GM19452 (cell line): ENCODE data around the gene SNCG.
A peak's percentile ranks its signal among the peaks of the same experiment; 100 is the strongest.

Experiments
- ATAC-seq: cut with Tn5 transposase; IDR thresholded peaks from one replicate; pipeline ENCODE4 v1.9.1; 2021; ENCODE audit not compliant: unreplicated experiment

The SNCG gene

DNA sequence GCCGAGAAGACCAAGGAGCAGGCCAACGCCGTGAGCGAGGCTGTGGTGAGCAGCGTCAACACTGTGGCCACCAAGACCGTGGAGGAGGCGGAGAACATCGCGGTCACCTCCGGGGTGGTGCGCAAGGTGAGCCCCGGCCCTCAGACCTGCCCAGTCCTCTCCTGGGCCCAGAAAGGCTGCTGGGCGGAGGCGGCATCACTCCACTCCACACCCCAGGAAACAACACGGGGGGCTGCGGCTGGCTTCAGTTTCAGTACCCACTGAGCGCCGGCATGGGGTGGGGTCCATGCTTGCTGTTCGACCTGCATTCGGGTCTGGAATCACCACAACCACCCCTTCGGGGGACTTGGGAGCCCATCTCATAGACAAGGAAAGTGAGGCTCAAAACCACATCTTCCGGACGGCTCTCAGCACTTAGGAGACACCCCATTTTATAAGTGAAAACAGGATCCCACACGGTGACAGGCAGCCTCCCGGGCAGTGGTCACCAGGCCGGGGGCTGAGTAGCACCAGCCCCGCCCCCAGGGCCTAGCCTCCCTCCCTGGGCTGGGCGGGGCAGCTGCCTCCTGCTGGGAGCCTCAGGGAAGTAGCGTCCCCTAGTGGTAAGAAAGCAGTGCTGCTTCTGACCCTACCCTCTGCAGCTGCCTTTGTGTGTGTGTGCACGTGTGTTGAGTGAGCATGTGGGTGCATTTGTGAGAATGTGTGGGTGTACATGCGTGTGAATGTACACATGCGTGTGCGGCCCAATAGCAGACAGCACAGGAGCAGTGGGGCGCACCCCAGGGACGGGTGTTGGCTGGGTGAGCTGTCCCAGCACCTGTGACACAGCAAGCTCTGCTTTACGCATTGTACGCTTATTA, 1.8 kb downstream of the SNCG start:
- peak; percentile 73 for ATAC-seq

- no peak for ATAC-seq
Measured at GRCh38 chr10:86960863-86961434, 2.5 kb downstream of the SNCG start.

- no peak for ATAC-seq
Measured at GRCh38 chr10:86961481-86962091, 3.2 kb downstream of the SNCG start.

DNA sequence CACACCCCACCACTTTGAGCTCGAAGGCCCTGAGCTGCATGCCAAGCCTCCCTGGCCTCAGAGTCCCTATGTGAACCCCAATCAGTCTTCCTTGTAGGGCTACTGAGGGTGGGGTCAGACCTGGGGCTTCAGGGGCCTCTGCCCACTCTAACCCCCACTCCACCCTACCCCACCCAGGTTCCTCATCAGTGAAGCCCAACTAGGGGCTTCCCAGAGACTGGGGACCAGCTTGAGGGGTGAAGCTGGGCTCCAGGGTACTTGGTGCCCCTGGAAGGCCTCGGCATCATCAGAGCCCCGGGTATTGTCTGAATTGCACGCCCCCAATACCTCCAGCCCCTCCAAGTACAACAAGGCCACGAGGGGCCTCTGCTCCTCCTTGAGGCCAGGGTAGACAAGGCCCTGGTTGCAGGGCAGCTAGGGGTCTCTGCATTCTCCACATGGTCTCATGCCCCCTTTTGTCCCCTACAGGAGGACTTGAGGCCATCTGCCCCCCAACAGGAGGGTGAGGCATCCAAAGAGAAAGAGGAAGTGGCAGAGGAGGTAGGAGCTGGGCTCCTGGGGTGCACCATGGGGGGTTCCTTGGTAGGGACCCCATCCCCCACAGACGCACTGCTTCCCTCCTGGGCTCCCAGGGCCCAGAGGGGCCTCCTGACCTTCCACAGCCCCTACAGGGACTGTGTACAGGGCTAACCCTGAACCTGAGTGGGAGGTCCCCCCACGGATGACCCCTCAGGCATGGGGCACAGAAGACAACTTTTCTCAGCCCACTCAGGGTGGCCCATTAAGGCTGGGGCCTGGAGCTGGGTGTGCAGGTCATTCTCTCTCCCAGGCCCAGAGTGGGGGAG, 4.0 kb downstream of the SNCG start:
- no peak for ATAC-seq

DNA sequence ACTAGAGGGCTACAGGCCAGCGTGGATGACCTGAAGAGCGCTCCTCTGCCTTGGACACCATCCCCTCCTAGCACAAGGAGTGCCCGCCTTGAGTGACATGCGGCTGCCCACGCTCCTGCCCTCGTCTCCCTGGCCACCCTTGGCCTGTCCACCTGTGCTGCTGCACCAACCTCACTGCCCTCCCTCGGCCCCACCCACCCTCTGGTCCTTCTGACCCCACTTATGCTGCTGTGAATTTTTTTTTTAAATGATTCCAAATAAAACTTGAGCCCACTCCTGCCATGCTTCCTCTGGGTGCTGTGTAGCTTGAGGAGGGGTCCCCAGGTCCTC, 4.5 kb downstream of the SNCG start:
- ATAC-seq: no peak

DNA sequence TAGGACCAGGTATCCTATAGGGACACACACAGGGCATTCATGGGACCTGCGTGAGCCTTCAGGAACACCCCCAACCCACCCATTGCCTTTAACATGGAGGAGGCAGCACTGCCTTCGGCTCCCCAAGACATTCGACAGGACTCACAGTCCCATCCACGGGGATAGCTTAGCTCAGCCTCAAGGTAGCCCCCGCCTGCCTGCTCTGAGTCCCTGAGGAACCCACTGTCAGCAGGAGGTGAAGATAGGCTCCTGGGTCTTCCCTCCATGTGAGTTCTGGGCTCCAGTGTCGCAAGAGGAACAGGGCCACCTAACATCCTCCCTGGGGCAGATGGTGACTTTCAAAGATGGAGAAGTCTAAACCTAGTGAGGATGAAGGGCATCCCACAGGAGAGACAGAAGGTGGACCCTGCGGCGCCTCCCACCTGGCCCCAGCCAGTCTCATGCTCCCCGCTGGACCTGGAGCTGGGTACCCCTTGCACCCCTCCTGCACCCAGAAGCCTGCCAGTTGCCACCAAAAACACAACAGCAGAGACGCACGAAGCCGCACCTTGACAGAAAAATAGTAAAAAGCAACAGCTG, 5.0 kb downstream of the SNCG start:
- ATAC-seq: no peak

DNA sequence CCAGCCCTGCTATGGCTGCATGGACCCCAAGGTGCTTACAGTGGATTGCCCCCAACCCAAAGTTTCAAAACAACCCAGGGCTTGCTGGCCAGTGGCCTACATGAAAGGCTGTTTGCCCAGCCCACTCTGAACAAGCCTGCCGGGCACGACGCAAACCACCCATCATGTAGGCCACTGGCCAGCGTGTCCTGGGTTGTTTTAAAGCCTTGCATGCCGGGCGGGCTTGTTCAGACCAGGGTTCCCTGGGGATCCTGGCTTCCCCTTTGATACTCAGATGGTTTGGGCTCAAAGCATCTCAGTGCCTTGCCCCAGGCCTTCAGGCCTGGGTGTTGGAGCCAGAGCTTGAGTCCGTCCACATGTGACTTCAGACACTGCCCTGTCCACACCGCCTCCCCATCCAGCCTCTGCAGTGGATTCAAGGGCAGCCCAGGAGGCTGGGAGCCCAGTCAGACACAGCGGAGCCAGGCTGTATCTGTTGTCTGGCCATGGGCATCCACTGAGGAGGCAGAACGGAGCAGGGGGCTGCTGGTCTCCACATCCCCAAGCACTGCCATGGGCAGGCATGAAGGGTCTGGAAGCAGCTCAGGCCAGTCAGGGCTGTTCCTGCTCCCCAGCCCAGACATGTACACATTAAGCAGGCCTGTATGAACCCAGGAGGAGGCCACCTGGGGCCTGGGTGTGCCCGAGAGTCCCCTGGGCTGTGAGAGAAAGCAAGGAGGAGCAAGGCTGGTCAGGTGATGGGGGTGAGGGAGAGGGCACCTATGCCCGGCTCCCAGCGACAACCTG, 5.9 kb downstream of the SNCG start:
- no peak for ATAC-seq

- no peak for ATAC-seq
Measured at GRCh38 chr10:86964847-86965190, 6.4 kb downstream of the SNCG start.

- no peak for ATAC-seq
Measured at GRCh38 chr10:86965986-86966654, 7.7 kb downstream of the SNCG start.

GRCh38 chr10:86967481-86967941, 9.1 kb downstream of the SNCG start:
- ATAC-seq: no peak

DNA sequence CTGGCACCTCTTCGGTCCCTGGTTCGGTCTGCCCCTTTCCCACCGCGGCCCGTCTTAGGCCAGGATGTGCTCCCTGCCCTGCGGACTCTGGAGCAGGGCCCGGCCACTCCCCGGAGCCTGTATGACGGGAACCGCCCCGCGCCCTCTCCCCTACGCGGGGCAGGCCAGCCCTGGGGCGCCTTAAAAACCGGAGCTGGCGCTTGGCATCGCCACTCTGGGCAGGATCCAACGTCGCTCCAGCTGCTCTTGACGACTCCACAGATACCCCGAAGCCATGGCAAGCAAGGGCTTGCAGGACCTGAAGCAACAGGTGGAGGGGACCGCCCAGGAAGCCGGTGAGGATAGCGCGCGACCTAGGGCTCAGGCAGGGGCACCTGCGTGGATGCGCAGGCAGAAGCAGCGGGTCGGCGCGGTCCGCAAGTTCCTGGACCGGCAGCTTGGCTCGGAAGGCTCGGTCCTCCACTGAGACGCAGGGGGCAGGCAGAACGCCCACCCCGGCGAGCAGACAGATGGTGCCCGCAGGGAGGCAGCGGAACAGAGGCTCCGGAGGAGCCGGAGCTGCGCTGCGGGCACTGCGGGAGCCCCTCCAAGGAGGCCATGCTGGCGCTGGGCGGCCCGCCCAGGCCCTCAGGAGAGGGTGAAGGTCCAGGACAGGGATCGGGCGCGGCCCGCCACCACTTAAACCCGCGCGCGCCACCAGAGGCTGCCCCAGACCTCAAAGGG, 10.0 kb downstream of the SNCG start, which contains the start of gene ADIRF:
Gene ADIRF (plus strand): TSS at position 212 of the 723 bp plus-strand sequence. CDS start 63 bp downstream, at position 275.
- no peak for ATAC-seq

- no peak for ATAC-seq
Measured at GRCh38 chr10:86968994-86969355, 10.6 kb downstream of the SNCG start.

GRCh38 chr10:86969421-86970041, 11.1 kb downstream of the SNCG start:
- no peak for ATAC-seq

DNA sequence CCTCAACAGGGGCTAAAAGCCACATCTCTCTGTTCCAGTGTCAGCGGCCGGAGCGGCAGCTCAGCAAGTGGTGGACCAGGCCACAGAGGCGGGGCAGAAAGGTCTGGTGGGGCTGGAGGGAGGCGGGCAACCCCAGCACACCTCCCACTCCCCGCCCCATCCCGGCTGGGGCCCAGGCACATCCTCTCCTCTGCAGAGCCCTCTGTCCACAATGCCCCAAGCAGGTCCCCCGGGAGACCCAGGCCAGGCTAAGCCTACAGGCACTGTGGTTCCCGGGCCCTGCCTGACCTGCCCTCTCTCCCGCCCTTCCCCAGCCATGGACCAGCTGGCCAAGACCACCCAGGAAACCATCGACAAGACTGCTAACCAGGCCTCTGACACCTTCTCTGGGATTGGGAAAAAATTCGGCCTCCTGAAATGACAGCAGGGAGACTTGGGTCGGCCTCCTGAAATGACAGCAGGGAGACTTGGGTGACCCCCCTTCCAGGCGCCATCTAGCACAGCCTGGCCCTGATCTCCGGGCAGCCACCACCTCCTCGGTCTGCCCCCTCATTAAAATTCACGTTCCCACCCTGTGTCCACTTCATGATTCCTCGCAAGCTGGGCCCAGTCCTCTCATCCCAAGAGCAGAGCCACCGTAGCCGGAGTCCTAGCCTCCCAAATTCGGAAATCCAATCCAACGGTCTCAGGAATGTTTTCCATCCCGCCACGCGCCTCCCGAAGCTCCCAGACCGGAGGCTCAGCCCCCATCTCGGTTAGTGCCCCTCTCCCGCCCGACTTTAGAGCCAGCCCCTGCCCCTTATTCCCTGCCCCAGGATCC, 12.0 kb downstream of the SNCG start:
- ATAC-seq: no peak

DNA sequence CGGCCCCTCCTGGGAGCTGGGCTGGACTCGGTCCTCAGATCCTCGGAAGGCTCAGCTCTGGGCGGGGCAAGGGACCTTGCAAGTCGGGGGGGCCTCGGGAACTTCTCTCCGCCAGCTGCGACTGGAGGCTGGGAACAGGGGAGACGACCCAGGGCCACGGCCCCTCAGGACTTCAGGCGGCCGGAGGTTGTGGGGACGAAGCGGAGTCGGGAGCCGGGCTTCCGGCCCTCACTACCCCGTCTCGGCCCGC, 12.5 kb downstream of the SNCG start:
- no peak for ATAC-seq

- peak; percentile 80 for ATAC-seq
Measured at GRCh38 chr10:86971232-86971991, 13.0 kb downstream of the SNCG start.

DNA sequence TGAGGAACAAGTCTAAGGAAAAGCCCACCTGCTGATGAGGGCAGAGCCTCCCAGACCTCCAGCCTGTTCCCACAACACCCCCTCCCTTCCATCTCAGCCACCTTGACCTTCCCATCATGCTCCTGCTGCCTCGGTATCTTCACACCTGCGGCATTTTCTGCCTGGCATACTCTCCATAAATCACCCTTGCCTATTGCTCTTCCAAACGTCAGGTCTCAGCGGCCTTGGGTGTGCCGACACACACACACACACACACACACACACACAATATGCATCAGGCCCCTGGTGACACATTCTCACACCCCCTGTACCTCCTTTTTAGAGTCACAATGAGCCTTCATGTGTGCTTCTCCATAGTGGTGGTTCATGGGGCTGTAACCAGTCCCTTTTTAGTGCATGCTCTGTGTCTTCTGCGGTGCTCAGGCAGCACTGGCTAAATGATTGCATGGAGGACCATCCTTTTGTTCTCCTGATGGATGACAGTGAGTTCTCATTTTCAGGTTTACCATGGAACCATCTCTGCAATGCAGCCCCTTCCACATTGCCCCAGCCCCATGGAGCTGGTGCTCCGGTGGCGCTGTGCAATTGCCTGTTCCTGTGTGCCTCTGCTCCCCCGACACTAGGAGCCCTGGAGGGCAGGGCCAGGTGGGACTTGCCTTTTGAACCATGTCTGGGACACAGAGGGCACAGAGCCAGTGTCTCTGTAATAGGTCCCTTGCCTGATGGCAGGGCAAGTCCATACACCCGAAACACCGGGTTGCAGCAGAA, 14.4 kb downstream of the SNCG start:
- no peak for ATAC-seq
